ENCODE data around the gene SMARCA1.

DNA sequence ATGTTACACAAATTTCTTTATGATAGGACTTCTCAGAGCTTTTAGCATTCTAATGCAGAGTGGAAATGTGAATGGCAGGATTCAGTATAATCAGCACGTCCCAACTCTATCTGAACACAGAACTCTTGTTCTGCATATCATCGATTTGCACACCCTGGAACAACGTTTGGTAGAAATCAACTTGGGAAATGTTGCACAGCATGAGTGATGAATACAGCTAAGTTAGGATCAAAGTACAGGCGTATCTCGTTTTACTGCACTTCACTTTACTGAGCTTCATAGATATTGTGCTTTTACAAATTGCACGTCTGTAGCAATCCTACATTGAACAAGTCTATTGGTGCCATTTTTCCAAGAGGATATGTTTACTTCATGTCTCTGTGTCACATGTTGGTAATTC lies 70.8 kb downstream of the SMARCA1 start:
- TF ChIP-seq POLR2A (IDR thresholded peaks at IDR 0.05; ENCODE audit: low read length): no peak
- no peak for TF ChIP-seq GATA1 (IDR thresholded peaks at IDR 0.05; ENCODE audit: low read depth, low read length)
